A549 treated with AZD9567 at 1 μM for 4 hours (cell line): Measurements from ENCODE around the gene TRIM6. TPM values are rescaled to one million over a fixed set of nuclear protein-coding genes. Genes with fewer than 3 reads are reported as not detected.

ENCODE experiments used
- total RNA-seq: library from RNA; stranded (reverse); fragments of 200-300 nt; extraction: Qiagen RNA extraction; gene quantifications from 5 replicates; pipeline ENCODE4 v1.2.3, GENCODE V29; 2022; ENCODE audit not compliant: insufficient read depth

Gene TRIM6
- 7.6 to 11.2 TPM (median 8.1 TPM) in 5 replicates for total RNA-seq

GRCh38 chr11:5596607-5597201 is at the start of gene TRIM6:
Gene TRIM6, plus strand, starts transcription at chr11:5596637. Its CDS starts 261 bp downstream, at chr11:5596898.

GRCh38 chr11:5548440-5548839 is 48.0 kb upstream of the TRIM6 start, which contains the start of gene OR52H1:
Gene OR52H1, minus strand, starts transcription at chr11:5548540. Its CDS starts 3,035 bp downstream, at chr11:5545505.

GRCh38 chr11:5580577-5580976 is 15.9 kb upstream of the TRIM6 start, which contains the start of gene OR52B6:
Gene OR52B6, plus strand, starts transcription at chr11:5580877. Its CDS starts 0 bp downstream, at chr11:5580877.

GRCh38 chr11:5624489-5625279 is 28.2 kb downstream of the TRIM6 start, which contains the start of gene TRIM34:
Gene TRIM34, plus strand, starts transcription at chr11:5625001. Its CDS starts 7,331 bp downstream, at chr11:5632332.

Other genes starting within 250 kb of the TRIM6 start
- gene OR51B6, start 245.1 kb upstream of the TRIM6 start, total RNA-seq, result not detected in 5 replicates
- not detected in 5 replicates for gene OR51M1, start 212.8 kb upstream of the TRIM6 start, total RNA-seq
- gene OR51Q1, start 174.5 kb upstream of the TRIM6 start, total RNA-seq, result not detected in 5 replicates
- gene OR51I1, start 155.1 kb upstream of the TRIM6 start, total RNA-seq, result not detected in 5 replicates
- not detected in 5 replicates for gene OR51I2, start 147.3 kb upstream of the TRIM6 start, total RNA-seq
- not detected in 5 replicates for gene OR52D1, start 108.0 kb upstream of the TRIM6 start, total RNA-seq
- not detected in 5 replicates for gene UBQLN3, start 86.7 kb upstream of the TRIM6 start, total RNA-seq
- 0.03 to 0.05 TPM in 2 of 5 replicates, not detected in the others for gene UBQLNL, start 79.9 kb upstream of the TRIM6 start, total RNA-seq
- not detected in 5 replicates for gene OR52H1, start 48.1 kb upstream of the TRIM6 start, total RNA-seq
- not detected in 5 replicates for gene OR52B6, start 15.8 kb upstream of the TRIM6 start, total RNA-seq
- 2.6 to 3.4 TPM (median 2.8 TPM) in 5 replicates for gene TRIM34, start 28.4 kb downstream of the TRIM6 start, total RNA-seq
- gene TRIM5, start 88.4 kb downstream of the TRIM6 start, total RNA-seq, result 10.0 to 15.7 TPM (median 11.0 TPM) in 5 replicates
- 0.59 to 1.4 TPM (median 0.83 TPM) in 4 of 5 replicates, not detected in the other for gene TRIM22, start 93.2 kb downstream of the TRIM6 start, total RNA-seq
- not detected in 5 replicates for gene OR56B1, start 139.8 kb downstream of the TRIM6 start, total RNA-seq
- not detected in 5 replicates for gene OR52N4, start 157.6 kb downstream of the TRIM6 start, total RNA-seq
- gene OR52N5, start 186.7 kb downstream of the TRIM6 start, total RNA-seq, result not detected in 5 replicates
- gene OR52N1, start 194.6 kb downstream of the TRIM6 start, total RNA-seq, result not detected in 5 replicates
- not detected in 5 replicates for gene OR52N2, start 212.3 kb downstream of the TRIM6 start, total RNA-seq
- gene OR52E6, start 245.3 kb downstream of the TRIM6 start, total RNA-seq, result not detected in 5 replicates